Lower lobe of right lung (tissue), 2 donors: ENCODE measurements around the gene ADCY7. TPM values are rescaled to one million over a fixed set of nuclear protein-coding genes. Genes with fewer than 3 reads are reported as not detected.

Experiments
- ATAC-seq, 2 donors: fragments of 200-7000 bp; cut with Tn5 transposase; one replicate each; pipeline ENCODE4 v1.9.1; 2020 to 2022; ENCODE audit warnings: mild to moderate bottlenecking in 2 of 2, moderate library complexity in 2 of 2
- DNase-seq: peaks from one replicate; pipeline ENCODE4 v3.0.0-alpha.2; 2020
- H3K27ac ChIP-seq: fragments of 200-600 bp; one replicate; pipeline ENCODE4 v1.8.0; 2022
- H3K27me3 ChIP-seq: fragments of 200-600 bp; one replicate; pipeline ENCODE4 v1.8.0; 2022; ENCODE audit warnings: low read depth
- H3K36me3 ChIP-seq: fragments of 200-600 bp; one replicate; pipeline ENCODE4 v1.8.0; 2022; ENCODE audit warnings: mild to moderate bottlenecking
- H3K4me1 ChIP-seq: fragments of 200-600 bp; one replicate; pipeline ENCODE4 v1.8.0; 2022
- H3K4me3 ChIP-seq: fragments of 200-600 bp; one replicate; pipeline ENCODE4 v1.8.0; 2022; ENCODE audit warnings: mild to moderate bottlenecking
- H3K9me3 ChIP-seq: fragments of 200-600 bp; one replicate; pipeline ENCODE4 v1.8.0; 2022
- intact Hi-C: fragments of 100-400 bp; cut with DNase I; formaldehyde crosslinking; loops from one replicate; pipeline ENCODE4 v1.11.0; 2022
- total RNA-seq: library from RNA; stranded (reverse); fragmentation: NEBNext Ultra II Directional; extraction: Animal tissue kit (Norgen Biotek cat#: 25700); gene quantifications from one replicate; pipeline ENCODE4 v1.2.1, GENCODE V29; 2021
- TF ChIP-seq, protein P1 (sequence below): fragments of 200-600 bp; IDR thresholded peaks from one replicate; pipeline ENCODE4 v1.8.0; 2022; ENCODE audit warnings: antibody characterized with exemption, mild to moderate bottlenecking
- donor health status: DM: no; HTN: yes; CAD: no; lungs with severe emphysema.

Gene ADCY7
- total RNA-seq, 1 donor from 2014 or later, result 115 TPM

DNA sequence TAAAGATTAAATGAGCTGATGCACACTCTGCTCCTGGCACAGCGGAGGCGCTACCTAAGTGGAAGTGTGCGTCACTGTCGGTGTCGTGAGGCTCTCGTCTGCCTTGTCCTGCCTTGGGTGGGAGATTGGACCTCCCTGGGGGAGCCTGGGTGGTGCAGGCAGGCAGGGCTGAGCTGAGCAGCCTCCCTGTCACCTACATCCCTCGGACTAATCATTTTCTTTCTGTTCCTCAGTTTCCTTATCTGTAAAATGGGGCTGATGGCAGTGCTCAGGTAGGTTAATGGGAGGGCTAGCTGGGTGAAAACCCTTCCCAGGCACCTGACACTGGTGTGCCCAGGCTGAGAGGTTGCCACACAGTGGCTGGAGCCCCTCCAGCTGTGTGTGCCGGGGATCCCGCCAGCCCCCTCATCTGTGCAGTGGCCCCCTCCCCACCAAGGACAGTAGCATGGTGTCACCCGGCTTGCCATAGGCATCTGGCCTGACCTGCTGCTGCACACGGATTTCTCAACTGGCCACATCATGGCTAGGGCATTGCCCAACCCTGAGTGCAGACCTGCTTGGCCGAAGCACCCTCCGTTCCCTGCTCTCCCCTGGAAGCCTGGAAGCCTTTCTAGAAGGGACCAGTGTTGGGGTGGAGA, 4.3 kb downstream of the ADCY7 start:
- no peak for ATAC-seq
- TF ChIP-seq, protein P1, sequence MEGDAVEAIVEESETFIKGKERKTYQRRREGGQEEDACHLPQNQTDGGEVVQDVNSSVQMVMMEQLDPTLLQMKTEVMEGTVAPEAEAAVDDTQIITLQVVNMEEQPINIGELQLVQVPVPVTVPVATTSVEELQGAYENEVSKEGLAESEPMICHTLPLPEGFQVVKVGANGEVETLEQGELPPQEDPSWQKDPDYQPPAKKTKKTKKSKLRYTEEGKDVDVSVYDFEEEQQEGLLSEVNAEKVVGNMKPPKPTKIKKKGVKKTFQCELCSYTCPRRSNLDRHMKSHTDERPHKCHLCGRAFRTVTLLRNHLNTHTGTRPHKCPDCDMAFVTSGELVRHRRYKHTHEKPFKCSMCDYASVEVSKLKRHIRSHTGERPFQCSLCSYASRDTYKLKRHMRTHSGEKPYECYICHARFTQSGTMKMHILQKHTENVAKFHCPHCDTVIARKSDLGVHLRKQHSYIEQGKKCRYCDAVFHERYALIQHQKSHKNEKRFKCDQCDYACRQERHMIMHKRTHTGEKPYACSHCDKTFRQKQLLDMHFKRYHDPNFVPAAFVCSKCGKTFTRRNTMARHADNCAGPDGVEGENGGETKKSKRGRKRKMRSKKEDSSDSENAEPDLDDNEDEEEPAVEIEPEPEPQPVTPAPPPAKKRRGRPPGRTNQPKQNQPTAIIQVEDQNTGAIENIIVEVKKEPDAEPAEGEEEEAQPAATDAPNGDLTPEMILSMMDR, result no peak
- intact Hi-C loops, result no loop called here
- Histone ChIP-seq H3K9me3 (no peaks in the 10 kb centered on the region), H3K27me3 (no peaks in the 10 kb centered on the region), H3K36me3 (no peaks in the 10 kb centered on the region), H3K27ac (no peak overlapping the region), H3K4me1 (peaks cover 67% of the 10 kb centered on the region), H3K4me3 (no peak overlapping the region)
- peak; percentile 52 for DNase-seq

DNA sequence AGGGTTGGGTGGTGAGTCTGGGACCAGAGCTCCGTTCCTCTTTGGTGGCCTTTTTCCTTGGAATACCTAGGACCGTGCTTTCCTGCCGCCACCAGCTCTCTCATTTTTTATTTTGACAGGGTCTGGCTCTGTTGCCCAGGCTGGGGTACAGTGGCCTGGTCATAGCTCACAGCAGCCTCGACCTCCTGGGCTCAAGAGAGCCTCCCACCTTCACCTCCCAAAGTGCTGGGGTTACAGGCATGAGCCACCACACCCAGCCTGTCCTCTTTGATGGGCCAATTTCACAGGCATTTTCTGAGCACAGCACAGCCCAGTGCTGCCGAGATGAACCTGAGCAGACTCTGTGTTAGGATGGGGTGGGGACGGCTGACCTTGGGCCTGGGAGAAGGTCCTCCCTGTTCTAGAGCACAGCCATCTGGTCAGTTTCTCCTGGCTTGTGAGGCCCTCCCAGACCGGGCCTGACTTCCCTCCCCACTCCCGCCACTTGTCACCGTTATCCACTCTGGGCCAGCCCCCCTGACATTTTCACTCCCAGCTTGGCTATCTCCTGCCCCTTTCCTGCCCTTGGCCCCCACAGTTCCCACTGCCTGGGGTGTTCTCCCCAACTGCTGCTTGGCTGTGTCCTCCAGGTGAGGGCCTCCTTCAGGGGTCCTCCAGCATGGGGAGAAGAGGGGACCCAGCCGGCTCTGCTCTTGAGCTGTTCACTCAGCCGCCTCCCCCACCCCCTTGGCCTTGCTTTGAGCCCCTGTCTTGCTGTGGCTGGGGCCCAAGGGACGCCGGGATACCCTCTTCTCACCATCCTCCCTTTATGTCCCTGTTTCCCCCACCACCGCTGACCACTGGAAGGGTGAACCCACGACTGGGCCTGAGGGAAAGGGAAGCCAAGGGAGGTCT, 5.0 kb downstream of the ADCY7 start:
- Histone ChIP-seq H3K36me3 (no peaks in the 10 kb centered on the region), H3K4me1 (peaks cover 67% of the 10 kb centered on the region), H3K4me3 (no peak overlapping the region), H3K9me3 (no peaks in the 10 kb centered on the region), H3K27me3 (no peaks in the 10 kb centered on the region), H3K27ac (peak overlapping the region; percentile 31)
- TF ChIP-seq, protein P1, result no peak
- intact Hi-C loops, result no loop called here
- no peak for ATAC-seq
- no peak for DNase-seq

DNA sequence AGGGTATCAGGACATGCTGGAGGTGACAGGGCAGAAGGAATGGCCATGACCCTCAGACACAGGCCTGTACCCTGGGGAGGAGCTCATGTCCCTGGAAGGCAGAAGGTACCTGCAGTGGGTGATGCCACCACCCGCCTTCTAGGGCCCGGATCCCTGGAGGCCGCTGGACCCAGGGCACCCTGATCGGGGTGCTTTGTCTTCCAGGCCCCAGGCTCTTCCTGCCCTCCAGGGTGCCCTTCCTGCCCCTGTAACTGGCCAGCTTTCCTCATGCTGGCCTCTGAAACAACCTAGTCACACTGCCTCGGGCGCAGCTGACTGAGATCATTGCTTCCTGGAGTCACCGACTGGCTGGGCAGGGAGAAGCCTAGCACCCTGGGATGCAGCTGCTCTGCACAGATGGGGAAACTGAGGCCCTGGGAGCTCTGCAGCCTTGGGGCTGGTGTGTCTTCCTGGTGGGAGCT, 5.8 kb downstream of the ADCY7 start:
- no peaks in the 10 kb centered on the region for H3K36me3 ChIP-seq
- H3K4me3 ChIP-seq, result no peak overlapping the region
- H3K4me1 ChIP-seq, result peaks cover 67% of the 10 kb centered on the region
- TF ChIP-seq, protein P1, result no peak
- DNase-seq (no peak), ATAC-seq (no peak)
- peak overlapping the region; percentile 31 for H3K27ac ChIP-seq
- H3K27me3 ChIP-seq, result no peaks in the 10 kb centered on the region
- intact Hi-C loops, result no loop called here
- H3K9me3 ChIP-seq, result no peaks in the 10 kb centered on the region

DNA sequence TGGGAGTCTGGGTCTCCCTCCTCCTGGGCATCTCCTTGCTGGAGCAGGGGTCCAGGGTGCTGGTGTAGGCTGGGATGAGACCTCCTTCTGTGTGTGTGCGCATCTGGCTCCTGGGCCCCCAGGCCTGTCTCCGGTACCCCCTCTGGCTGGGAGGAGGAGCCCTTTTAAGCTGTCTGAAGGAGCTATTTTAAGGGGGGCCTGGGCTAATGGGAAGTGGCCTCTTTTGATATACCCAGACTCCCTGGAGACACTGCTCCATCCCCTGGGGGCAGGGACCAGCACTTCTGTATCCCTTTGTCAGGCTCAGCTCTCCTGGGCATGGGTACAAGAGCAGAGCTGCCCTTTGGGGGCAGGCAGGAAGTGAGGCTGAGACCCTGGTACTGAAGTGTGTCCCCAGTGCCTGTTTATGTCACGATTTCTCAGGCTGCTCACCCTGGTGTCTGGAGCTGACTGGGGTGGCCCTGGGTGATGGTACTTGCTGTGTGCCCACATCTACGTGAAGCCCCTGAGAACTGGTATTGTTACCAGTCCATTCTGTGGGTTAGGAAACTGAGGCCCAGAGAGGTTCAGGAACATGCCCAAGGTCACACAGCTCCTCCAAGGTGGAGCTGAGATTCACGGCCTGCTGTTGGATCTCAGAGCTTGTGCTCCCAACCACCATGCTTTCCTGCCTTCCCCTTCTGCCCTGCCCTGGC, 6.5 kb downstream of the ADCY7 start:
- intact Hi-C loops, result no loop called here
- Histone ChIP-seq H3K27ac (no peak overlapping the region), H3K4me3 (no peak overlapping the region), H3K36me3 (no peaks in the 10 kb centered on the region), H3K4me1 (peaks cover 65% of the 10 kb centered on the region), H3K27me3 (no peaks in the 10 kb centered on the region), H3K9me3 (no peaks in the 10 kb centered on the region)
- DNase-seq, result no peak
- no peak for ATAC-seq
- TF ChIP-seq, protein P1, result no peak

DNA sequence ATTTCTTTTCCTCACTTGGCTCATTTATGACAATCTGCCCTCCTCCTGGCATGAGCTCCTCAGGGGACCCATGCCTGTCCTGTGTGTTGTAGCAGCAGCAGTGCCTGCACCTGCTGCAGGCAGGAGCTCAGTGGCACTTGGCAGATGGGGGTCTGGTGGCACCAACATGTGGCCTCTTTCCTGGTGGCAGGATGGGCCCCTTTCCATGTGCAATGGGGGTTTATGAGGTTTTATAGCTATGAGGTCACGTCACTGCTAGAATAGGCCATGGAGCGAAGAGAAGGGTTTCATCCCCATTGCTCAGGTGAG, 7.0 kb downstream of the ADCY7 start:
- peaks cover 60% of the 10 kb centered on the region for H3K4me1 ChIP-seq
- no peak for DNase-seq
- no peak overlapping the region for H3K4me3 ChIP-seq
- TF ChIP-seq, protein P1, result no peak
- no peaks in the 10 kb centered on the region for H3K27me3 ChIP-seq
- intact Hi-C loops, result no loop called here
- H3K27ac ChIP-seq, result no peak overlapping the region
- ATAC-seq, result no peak
- H3K36me3 ChIP-seq, result no peaks in the 10 kb centered on the region
- no peaks in the 10 kb centered on the region for H3K9me3 ChIP-seq
